Thoracic aorta (tissue), 2 donors: ENCODE data around the gene MED15. TPM values are rescaled to one million over a fixed set of nuclear protein-coding genes. Genes with fewer than 3 reads are reported as not detected.

ENCODE experiments used
- ATAC-seq: fragments of 150-250 bp; one replicate; pipeline ENCODE4 v1.8.0; 2017; ENCODE audit warnings: low read depth; ENCODE audit not compliant: insufficient number of reproducible peaks, low FRiP score
- DNase-seq: peaks from one replicate; pipeline ENCODE4 v3.0.0-alpha.2; 2020; ENCODE audit warnings: low spot score
- H3K27ac ChIP-seq, 2 donors: fragments of 200-600 bp; sonication (generic); 1 replicate in 1 of 2; 2 replicates in 1 of 2; pipeline ENCODE4 v1.5.1; 2016; ENCODE audit warnings: mild to moderate bottlenecking in 2 of 2, moderate library complexity in 2 of 2
- H3K27me3 ChIP-seq: fragments of 200-600 bp; sonication (generic); replicated peaks from 2 replicates; pipeline ENCODE4 v1.6.0; 2016; ENCODE audit warnings: mild to moderate bottlenecking; ENCODE audit not compliant: insufficient read depth
- H3K36me3 ChIP-seq: fragments of 200-600 bp; sonication (generic); one replicate; pipeline ENCODE4 v1.5.1; 2016
- H3K4me1 ChIP-seq, 2 donors: fragments of 200-600 bp; sonication (generic); 1 replicate in 1 of 2; 2 replicates in 1 of 2; pipeline versions ENCODE4 v1.5.1 to v1.6.0; 2016; ENCODE audit warnings: low read depth in 2 of 2, mild to moderate bottlenecking in 1 of 2; ENCODE audit not compliant: control insufficient read depth in 1 of 2
- H3K4me3 ChIP-seq: fragments of 200-600 bp; sonication (generic); 2 replicates; pipeline ENCODE4 v1.5.1; 2016; ENCODE audit warnings: mild to moderate bottlenecking
- H3K9me3 ChIP-seq: fragments of 200-600 bp; sonication (generic); 2 replicates; pipeline ENCODE4 v1.5.1; 2016
- CTCF ChIP-seq: fragments of 200-600 bp; sonication (generic); IDR thresholded peaks from one replicate; pipeline ENCODE4 v1.5.1; 2019; ENCODE audit warnings: antibody characterized with exemption
- total RNA-seq, 2 donors: library from RNA; depleted of rRNA; stranded (reverse); fragments of >200 nt; gene quantifications; one replicate each; pipeline versions ENCODE4 v1.1.0 to v1.2.3, GENCODE V29; 2016

MED15 gene
- total RNA-seq, 2 donors from 2014 or later: 78.9 to 98.6 TPM

GRCh38 chr22:20567371-20567847, 60.0 kb downstream of the MED15 start:
- H3K36me3 ChIP-seq: peaks cover 53% of the 10 kb centered on the region
- no peak for ATAC-seq

GRCh38 chr22:20567993-20568417, 60.6 kb downstream of the MED15 start:
- ATAC-seq (no peak), DNase-seq (no peak)
- peak overlapping the region; percentile 66 to 76 for H3K27ac ChIP-seq

More at GRCh38 chr22:20567371-20567847, 60.0 kb downstream of the MED15 start:
- no peaks in the 10 kb centered on the region for H3K9me3 ChIP-seq
- H3K27me3 ChIP-seq: no peaks in the 10 kb centered on the region
- H3K27ac ChIP-seq: peak overlapping the region; percentile 66 to 76
- no peak overlapping the region for H3K4me3 ChIP-seq
- no peak for DNase-seq
- H3K4me1 ChIP-seq: peaks cover 16 to 48% of the 10 kb centered on the region in 2 donors
- no peak for TF ChIP-seq CTCF

GRCh38 chr22:20568502-20569058, 61.2 kb downstream of the MED15 start:
- peaks cover 53% of the 10 kb centered on the region for H3K36me3 ChIP-seq

More at GRCh38 chr22:20567993-20568417, 60.6 kb downstream of the MED15 start:
- Histone ChIP-seq H3K27me3 (no peaks in the 10 kb centered on the region), H3K9me3 (no peaks in the 10 kb centered on the region), H3K36me3 (peaks cover 53% of the 10 kb centered on the region), H3K4me3 (no peak overlapping the region), H3K4me1 (peaks cover 16 to 48% of the 10 kb centered on the region in 2 donors)
- TF ChIP-seq CTCF: no peak

GRCh38 chr22:20569059-20570058, 61.9 kb downstream of the MED15 start:
- DNase-seq (peak; percentile 46), ATAC-seq (peak; percentile 70)
- Histone ChIP-seq H3K9me3 (no peaks in the 10 kb centered on the region), H3K36me3 (peaks cover 61% of the 10 kb centered on the region), H3K4me3 (no peak overlapping the region), H3K27me3 (no peaks in the 10 kb centered on the region), H3K4me1 (peaks cover 16 to 43% of the 10 kb centered on the region in 2 donors), H3K27ac (peak overlapping the region; percentile 66 to 76)
- TF ChIP-seq CTCF: no peak

More at GRCh38 chr22:20568502-20569058, 61.2 kb downstream of the MED15 start:
- no peak overlapping the region for H3K4me3 ChIP-seq
- DNase-seq (no peak), ATAC-seq (no peak)
- TF ChIP-seq CTCF: no peak
- H3K27ac ChIP-seq: peak overlapping the region; percentile 66 to 76
- no peaks in the 10 kb centered on the region for H3K9me3 ChIP-seq
- H3K27me3 ChIP-seq: no peaks in the 10 kb centered on the region
- H3K4me1 ChIP-seq: peaks cover 16 to 48% of the 10 kb centered on the region in 2 donors

GRCh38 chr22:20571078-20571503, 63.7 kb downstream of the MED15 start:
- Histone ChIP-seq H3K36me3 (peaks cover 60% of the 10 kb centered on the region), H3K27me3 (no peaks in the 10 kb centered on the region), H3K9me3 (no peaks in the 10 kb centered on the region), H3K4me1 (peaks cover 16 to 43% of the 10 kb centered on the region in 2 donors), H3K4me3 (no peak overlapping the region), H3K27ac (peak overlapping the region in 1 of 2 donors; percentile 19)
- ATAC-seq (no peak), DNase-seq (no peak)
- no peak for TF ChIP-seq CTCF
